Trophoblast cell (in vitro differentiated cells and primary cell): Measurements from ENCODE around the gene GAS2.

Experiments
- DNase-seq, 2 donors: peaks; one replicate each; pipeline ENCODE4 v3.0.0-alpha.2; 2016
- H2AFZ ChIP-seq: 2 replicates; pipeline ENCODE4 v1.6.1; 2013; ENCODE audit warnings: low read length, moderate library complexity, mild to moderate bottlenecking; ENCODE audit not compliant: insufficient read depth, poor library complexity
- H2AK5ac ChIP-seq: 2 replicates; pipeline ENCODE4 v1.6.1; 2013; ENCODE audit warnings: mild to moderate bottlenecking, low read length
- H2BK120ac ChIP-seq: 2 replicates; pipeline ENCODE4 v1.6.1; 2013; ENCODE audit warnings: low read length, mild to moderate bottlenecking, moderate library complexity; ENCODE audit not compliant: insufficient read depth, poor library complexity
- H2BK12ac ChIP-seq: 2 replicates; pipeline ENCODE4 v1.6.1; 2013; ENCODE audit warnings: mild to moderate bottlenecking, low read length, moderate library complexity
- H2BK5ac ChIP-seq: 2 replicates; pipeline ENCODE4 v1.6.1; 2013; ENCODE audit warnings: low read length, low read depth, moderate library complexity, mild to moderate bottlenecking; ENCODE audit not compliant: poor library complexity
- H3K14ac ChIP-seq: 2 replicates; pipeline ENCODE4 v1.6.1; 2013; ENCODE audit warnings: mild to moderate bottlenecking, low read length
- H3K18ac ChIP-seq: 2 replicates; pipeline ENCODE4 v1.6.1; 2013; ENCODE audit warnings: mild to moderate bottlenecking, low read length
- H3K23ac ChIP-seq: 2 replicates; pipeline ENCODE4 v1.6.1; 2013; ENCODE audit warnings: low read length
- H3K27ac ChIP-seq: 2 replicates; pipeline ENCODE4 v1.5.1; 2013; ENCODE audit warnings: low read depth, mild to moderate bottlenecking, inconsistent platforms, low read length, moderate library complexity
- H3K27me3 ChIP-seq: 2 replicates; pipeline ENCODE4 v1.6.1; 2013; ENCODE audit warnings: inconsistent platforms, mild to moderate bottlenecking, low read length, moderate library complexity; ENCODE audit not compliant: insufficient read depth
- H3K36me3 ChIP-seq, 2 experiments: 1 replicate in 1 of 2; 2 replicates in 1 of 2; pipeline ENCODE4 v1.6.1; 2013; ENCODE audit warnings: low read length in 2 of 2, mild to moderate bottlenecking in 2 of 2, moderate library complexity in 1 of 2; ENCODE audit not compliant: insufficient read depth in 2 of 2, control insufficient read depth in 1 of 2
- H3K4ac ChIP-seq: 2 replicates; pipeline ENCODE4 v1.6.1; 2013; ENCODE audit warnings: low read depth, mild to moderate bottlenecking, low read length, moderate library complexity
- H3K4me1 ChIP-seq, 2 experiments: 1 replicate in 1 of 2; 2 replicates in 1 of 2; pipeline ENCODE4 v1.6.1; 2013; ENCODE audit warnings: low read length in 2 of 2, mild to moderate bottlenecking in 2 of 2, moderate library complexity in 1 of 2; ENCODE audit not compliant: insufficient read depth in 2 of 2, control insufficient read depth in 1 of 2
- H3K4me2 ChIP-seq: 2 replicates; pipeline ENCODE4 v1.6.1; 2013; ENCODE audit warnings: inconsistent platforms, mild to moderate bottlenecking, low read length, moderate library complexity
- H3K4me3 ChIP-seq: 2 replicates; pipeline ENCODE4 v1.5.1; 2013; ENCODE audit warnings: mild to moderate bottlenecking, low read depth, low read length, inconsistent platforms
- H3K79me1 ChIP-seq: one replicate; pipeline ENCODE4 v1.6.1; 2013; ENCODE audit warnings: low read length
- H3K79me2 ChIP-seq: 2 replicates; pipeline ENCODE4 v1.6.1; 2013; ENCODE audit warnings: low read length, mild to moderate bottlenecking; ENCODE audit not compliant: control insufficient read depth, insufficient read depth, poor library complexity
- H3K9ac ChIP-seq: 2 replicates; pipeline ENCODE4 v1.6.1; 2013; ENCODE audit warnings: mild to moderate bottlenecking, low read length
- H3K9me3 ChIP-seq: 2 replicates; pipeline ENCODE4 v1.6.1; 2013; ENCODE audit warnings: low read depth, mild to moderate bottlenecking, control low read depth, inconsistent platforms, low read length; ENCODE audit not compliant: insufficient read depth
- H4K12ac ChIP-seq: 2 replicates; pipeline ENCODE4 v1.6.1; 2013; ENCODE audit warnings: low read depth, mild to moderate bottlenecking, low read length, moderate library complexity
- H4K8ac ChIP-seq: 2 replicates; pipeline ENCODE4 v1.6.1; 2013; ENCODE audit warnings: low read depth, mild to moderate bottlenecking, low read length, moderate library complexity
- H4K91ac ChIP-seq: one replicate; pipeline ENCODE4 v1.6.1; 2013; ENCODE audit warnings: low read depth, mild to moderate bottlenecking, low read length, moderate library complexity
- WGBS: extraction: QIAGEN DNeasy Blood & Tissue Kit; methylation state at CpG from one replicate; pipeline ENCODE4 v1.1.7; 2013; ENCODE audit warnings: missing lambda C conversion rate; ENCODE audit not compliant: insufficient read length, insufficient coverage; ENCODE audit errors: extremely low coverage; 5-methylcytosine and 5-hydroxymethylcytosine counted together

The GAS2 gene

GRCh38 chr11:22707119-22707899 is 40.9 kb downstream of the GAS2 start:
- Histone ChIP-seq H3K79me1 (no peaks in the 10 kb centered on the region), H2BK5ac (no peak overlapping the region), H2AFZ (no peak overlapping the region), H3K4me2 (no peak overlapping the region), H2AK5ac (no peak overlapping the region), H3K79me2 (no peaks in the 10 kb centered on the region), H4K8ac (no peak overlapping the region), H2BK120ac (no peak overlapping the region), H3K23ac (no peak overlapping the region), H3K9ac (no peak overlapping the region), H3K18ac (no peak overlapping the region), H3K27me3 (no peaks in the 10 kb centered on the region), H4K91ac (no peak overlapping the region), H4K12ac (no peak overlapping the region), H3K4ac (no peak overlapping the region), H2BK12ac (no peak overlapping the region), H3K9me3 (no peaks in the 10 kb centered on the region), H3K36me3 (no peaks in the 10 kb centered on the region), H3K27ac (no peak overlapping the region), H3K14ac (no peak overlapping the region), H3K4me1 (peaks cover 3 to 5% of the 10 kb centered on the region in 2 experiments), H3K4me3 (no peak overlapping the region)
- WGBS, result no CpG with 5 or more reads among the region's 3 CpGs
- DNase-seq, result no peak

DNA sequence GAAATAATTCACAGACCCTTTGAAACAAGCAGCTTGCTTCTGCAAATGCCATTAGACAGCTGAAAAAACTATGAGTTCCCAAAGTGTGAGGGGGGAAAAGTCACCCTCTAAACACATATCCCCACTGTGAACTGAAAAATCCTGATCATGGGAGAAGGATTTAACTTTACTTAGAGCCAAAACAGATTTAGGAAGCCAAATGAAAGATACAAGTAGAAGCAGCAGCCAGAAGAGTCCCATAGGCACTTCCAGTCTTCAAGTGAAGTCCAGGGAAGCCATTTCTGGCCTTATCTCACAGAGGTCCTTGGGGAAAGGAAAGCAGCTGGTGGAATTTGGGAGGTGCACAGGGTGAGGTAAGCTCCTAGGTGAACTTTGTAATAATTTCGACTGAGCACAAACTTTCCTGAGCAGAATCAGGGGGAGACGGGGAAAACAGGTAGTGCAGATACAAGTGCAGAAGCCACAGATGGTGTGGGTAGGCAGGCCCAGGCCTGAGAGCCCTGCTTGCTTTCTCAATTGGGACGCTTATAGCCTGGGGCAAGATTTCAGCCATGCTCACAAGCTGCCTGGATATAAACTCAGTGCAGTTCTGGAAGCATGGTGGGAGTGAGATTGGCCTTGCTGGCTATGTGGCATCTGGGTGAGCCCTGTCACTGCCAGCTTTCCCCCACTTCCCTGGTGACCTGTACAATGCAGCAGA is 44.8 kb downstream of the GAS2 start:
- Histone ChIP-seq H4K8ac (no peak overlapping the region), H4K91ac (no peak overlapping the region), H3K27me3 (no peaks in the 10 kb centered on the region), H3K36me3 (no peaks in the 10 kb centered on the region), H3K4ac (no peak overlapping the region), H3K14ac (no peak overlapping the region), H3K4me1 (peaks cover 3 to 5% of the 10 kb centered on the region in 2 experiments), H3K4me2 (no peak overlapping the region), H3K79me2 (no peaks in the 10 kb centered on the region), H4K12ac (no peak overlapping the region), H3K9ac (no peak overlapping the region), H3K79me1 (no peaks in the 10 kb centered on the region), H2BK120ac (no peak overlapping the region), H2BK12ac (no peak overlapping the region), H3K18ac (no peak overlapping the region), H2BK5ac (no peak overlapping the region), H3K9me3 (no peaks in the 10 kb centered on the region), H2AK5ac (no peak overlapping the region), H3K27ac (no peak overlapping the region), H3K23ac (no peak overlapping the region), H2AFZ (no peak overlapping the region), H3K4me3 (no peak overlapping the region)
- peak; percentile 60 to 89 for DNase-seq
- no CpG with 5 or more reads among the region's 3 CpGs for WGBS

GRCh38 chr11:22711880-22712279 is 45.5 kb downstream of the GAS2 start:
- Histone ChIP-seq H4K91ac (no peak overlapping the region), H2BK120ac (no peak overlapping the region), H3K4me3 (no peak overlapping the region), H2BK5ac (no peak overlapping the region), H2AFZ (no peak overlapping the region), H3K79me1 (no peaks in the 10 kb centered on the region), H3K4ac (no peak overlapping the region), H2BK12ac (no peak overlapping the region), H4K12ac (no peak overlapping the region), H3K9me3 (no peaks in the 10 kb centered on the region), H3K4me1 (peaks cover 3 to 5% of the 10 kb centered on the region in 2 experiments), H3K4me2 (no peak overlapping the region), H2AK5ac (no peak overlapping the region), H4K8ac (no peak overlapping the region), H3K27ac (no peak overlapping the region), H3K27me3 (no peaks in the 10 kb centered on the region), H3K9ac (no peak overlapping the region), H3K18ac (no peak overlapping the region), H3K23ac (no peak overlapping the region), H3K36me3 (no peaks in the 10 kb centered on the region), H3K14ac (no peak overlapping the region), H3K79me2 (no peaks in the 10 kb centered on the region)
- DNase-seq, result no peak
- WGBS, result no CpG with 5 or more reads among the region's 1 CpG

GRCh38 chr11:22713336-22713735 is 46.9 kb downstream of the GAS2 start:
- DNase-seq, result peak in 1 of 2 donors; percentile 69
- H4K8ac ChIP-seq, result no peak overlapping the region
- H3K36me3 ChIP-seq, result no peaks in the 10 kb centered on the region
- H3K27me3 ChIP-seq, result no peaks in the 10 kb centered on the region
- no peak overlapping the region for H3K4ac ChIP-seq
- H4K12ac ChIP-seq, result no peak overlapping the region
- no CpG with 5 or more reads among the region's 1 CpG for WGBS
- no peak overlapping the region for H3K4me2 ChIP-seq
- H2AFZ ChIP-seq, result no peak overlapping the region
- no peak overlapping the region for H3K27ac ChIP-seq
- H3K23ac ChIP-seq, result no peak overlapping the region
- H4K91ac ChIP-seq, result no peak overlapping the region
- H2BK5ac ChIP-seq, result no peak overlapping the region
- no peaks in the 10 kb centered on the region for H3K79me1 ChIP-seq
- H3K4me3 ChIP-seq, result no peak overlapping the region
- no peak overlapping the region for H2AK5ac ChIP-seq
- no peaks in the 10 kb centered on the region for H3K79me2 ChIP-seq
- no peak overlapping the region for H2BK12ac ChIP-seq
- no peak overlapping the region for H3K18ac ChIP-seq
- H3K9me3 ChIP-seq, result no peaks in the 10 kb centered on the region
- no peak overlapping the region for H3K9ac ChIP-seq
- no peak overlapping the region for H2BK120ac ChIP-seq
- H3K14ac ChIP-seq, result no peak overlapping the region
- H3K4me1 ChIP-seq, result peaks cover 3 to 5% of the 10 kb centered on the region in 2 experiments
